Effector memory CD8-positive, alpha-beta T cell (primary cell): Measurements from ENCODE around the gene MYO7B.

Experiments
- ATAC-seq: fragments of 150-1000 bp; cut with Tn5 transposase; replicated peaks from 2 replicates; pipeline ENCODE4 v1.10.0; 2021; ENCODE audit warnings: mild to moderate bottlenecking, moderate library complexity
- DNase-seq, 3 experiments: peaks; one replicate each; pipeline ENCODE4 v3.0.0; 2021
- H3K27ac Mint-ChIP-seq, 2 donors: one replicate each; pipeline ENCODE4 v1.8.0; 2022; ENCODE audit warnings: mild to moderate bottlenecking in 2 of 2, mixed read lengths in 2 of 2, moderate library complexity in 2 of 2
- H3K27me3 Mint-ChIP-seq, 2 donors: one replicate each; pipeline ENCODE4 v1.8.0; 2022; ENCODE audit warnings: mixed read lengths in 2 of 2
- H3K36me3 Mint-ChIP-seq: one replicate; pipeline ENCODE4 v1.8.0; 2022; ENCODE audit warnings: mild to moderate bottlenecking, moderate library complexity, mixed read lengths; ENCODE audit not compliant: insufficient read depth
- H3K4me1 Mint-ChIP-seq, 2 donors: one replicate each; pipeline ENCODE4 v1.8.0; 2022; ENCODE audit warnings: low read depth in 2 of 2, mixed read lengths in 2 of 2
- H3K4me3 Mint-ChIP-seq, 2 donors: one replicate each; pipeline ENCODE4 v1.8.0; 2022; ENCODE audit warnings: mild to moderate bottlenecking in 2 of 2, mixed read lengths in 2 of 2, moderate library complexity in 2 of 2
- H3K9me3 Mint-ChIP-seq, 2 donors: one replicate each; pipeline ENCODE4 v1.8.0; 2022; ENCODE audit warnings: mixed read lengths in 2 of 2

MYO7B gene

GRCh38 chr2:127575941-127576432 lies 40.5 kb downstream of the MYO7B start:
- Mint-ChIP-seq H3K4me1 (no peaks in the 10 kb centered on the region), H3K9me3 (no peaks in the 10 kb centered on the region), H3K27ac (no peak overlapping the region), H3K4me3 (no peak overlapping the region), H3K27me3 (peaks cover 22 to 34% of the 10 kb centered on the region in 2 donors), H3K36me3 (peaks cover 2% of the 10 kb centered on the region)
- DNase-seq (no peak), ATAC-seq (no peak)

- Mint-ChIP-seq H3K36me3 (no peaks in the 10 kb centered on the region), H3K27me3 (peaks cover 22 to 40% of the 10 kb centered on the region in 2 donors), H3K9me3 (no peaks in the 10 kb centered on the region), H3K4me1 (no peaks in the 10 kb centered on the region), H3K4me3 (no peak overlapping the region), H3K27ac (no peak overlapping the region)
- ATAC-seq, result no peak
- no peak for DNase-seq
Observed at GRCh38 chr2:127576433-127577207, 41.1 kb downstream of the MYO7B start.

GRCh38 chr2:127577208-127577475 lies 41.7 kb downstream of the MYO7B start:
- H3K4me3 Mint-ChIP-seq, result no peak overlapping the region
- DNase-seq (no peak), ATAC-seq (no peak)
- peaks cover 22 to 40% of the 10 kb centered on the region in 2 donors for H3K27me3 Mint-ChIP-seq
- no peaks in the 10 kb centered on the region for H3K4me1 Mint-ChIP-seq
- no peaks in the 10 kb centered on the region for H3K9me3 Mint-ChIP-seq
- H3K36me3 Mint-ChIP-seq, result no peaks in the 10 kb centered on the region
- no peak overlapping the region for H3K27ac Mint-ChIP-seq

GRCh38 chr2:127577503-127577902 lies 42.0 kb downstream of the MYO7B start:
- Mint-ChIP-seq H3K27ac (no peak overlapping the region), H3K27me3 (peaks cover 22 to 41% of the 10 kb centered on the region in 2 donors)

GRCh38 chr2:127577973-127578372 lies 42.5 kb downstream of the MYO7B start:
- no peaks in the 10 kb centered on the region for H3K36me3 Mint-ChIP-seq
- no peak overlapping the region for H3K4me3 Mint-ChIP-seq
- no peak for ATAC-seq
- H3K9me3 Mint-ChIP-seq, result no peaks in the 10 kb centered on the region
- H3K27ac Mint-ChIP-seq, result no peak overlapping the region
- no peak for DNase-seq
- H3K27me3 Mint-ChIP-seq, result peaks cover 22 to 45% of the 10 kb centered on the region in 2 donors
- no peaks in the 10 kb centered on the region for H3K4me1 Mint-ChIP-seq

More at GRCh38 chr2:127577503-127577902, 42.0 kb downstream of the MYO7B start:
- Mint-ChIP-seq H3K4me1 (no peaks in the 10 kb centered on the region), H3K36me3 (no peaks in the 10 kb centered on the region), H3K9me3 (no peaks in the 10 kb centered on the region), H3K4me3 (no peak overlapping the region)
- ATAC-seq (no peak), DNase-seq (no peak)

- H3K27ac Mint-ChIP-seq, result no peak overlapping the region
- H3K36me3 Mint-ChIP-seq, result no peaks in the 10 kb centered on the region
- ATAC-seq (no peak), DNase-seq (no peak)
- no peaks in the 10 kb centered on the region for H3K9me3 Mint-ChIP-seq
- peaks cover 22 to 46% of the 10 kb centered on the region in 2 donors for H3K27me3 Mint-ChIP-seq
- no peak overlapping the region for H3K4me3 Mint-ChIP-seq
- H3K4me1 Mint-ChIP-seq, result no peaks in the 10 kb centered on the region
Observed at GRCh38 chr2:127578411-127578810, 42.9 kb downstream of the MYO7B start.

- peaks cover 19 to 47% of the 10 kb centered on the region in 2 donors for H3K27me3 Mint-ChIP-seq
- no peaks in the 10 kb centered on the region for H3K4me1 Mint-ChIP-seq
- H3K36me3 Mint-ChIP-seq, result no peaks in the 10 kb centered on the region
- ATAC-seq (no peak), DNase-seq (no peak)
- no peak overlapping the region for H3K27ac Mint-ChIP-seq
- no peaks in the 10 kb centered on the region for H3K9me3 Mint-ChIP-seq
- H3K4me3 Mint-ChIP-seq, result no peak overlapping the region
Observed at GRCh38 chr2:127579231-127579630, 43.7 kb downstream of the MYO7B start.

- no peaks in the 10 kb centered on the region for H3K4me1 Mint-ChIP-seq
Observed at GRCh38 chr2:127580167-127581049, 44.9 kb downstream of the MYO7B start.

GRCh38 chr2:127581050-127581345 lies 45.5 kb downstream of the MYO7B start:
- no peaks in the 10 kb centered on the region for H3K36me3 Mint-ChIP-seq
- H3K27me3 Mint-ChIP-seq, result peaks cover 23 to 62% of the 10 kb centered on the region in 2 donors
- H3K27ac Mint-ChIP-seq, result no peak overlapping the region
- ATAC-seq (no peak), DNase-seq (no peak)
- no peaks in the 10 kb centered on the region for H3K9me3 Mint-ChIP-seq
- H3K4me3 Mint-ChIP-seq, result no peak overlapping the region
- H3K4me1 Mint-ChIP-seq, result no peaks in the 10 kb centered on the region

More at GRCh38 chr2:127580167-127581049, 44.9 kb downstream of the MYO7B start:
- Mint-ChIP-seq H3K27me3 (peaks cover 19 to 59% of the 10 kb centered on the region in 2 donors), H3K4me3 (no peak overlapping the region), H3K36me3 (no peaks in the 10 kb centered on the region), H3K27ac (no peak overlapping the region), H3K9me3 (no peaks in the 10 kb centered on the region)
- ATAC-seq, result no peak
- no peak for DNase-seq

GRCh38 chr2:127581516-127582490 lies 46.3 kb downstream of the MYO7B start:
- no peak overlapping the region for H3K4me3 Mint-ChIP-seq
- no peaks in the 10 kb centered on the region for H3K36me3 Mint-ChIP-seq
- no peak for DNase-seq
- no peaks in the 10 kb centered on the region for H3K9me3 Mint-ChIP-seq
- no peak overlapping the region for H3K27ac Mint-ChIP-seq
- no peak for ATAC-seq
- peaks cover 24 to 70% of the 10 kb centered on the region in 2 donors for H3K27me3 Mint-ChIP-seq
- no peaks in the 10 kb centered on the region for H3K4me1 Mint-ChIP-seq

GRCh38 chr2:127582863-127583861 lies 47.7 kb downstream of the MYO7B start:
- Mint-ChIP-seq H3K27me3 (peaks cover 11 to 62% of the 10 kb centered on the region in 2 donors), H3K27ac (no peak overlapping the region), H3K4me1 (no peaks in the 10 kb centered on the region), H3K4me3 (no peak overlapping the region), H3K36me3 (no peaks in the 10 kb centered on the region), H3K9me3 (no peaks in the 10 kb centered on the region)
- ATAC-seq, result no peak
- no peak for DNase-seq

GRCh38 chr2:127584047-127584446 lies 48.6 kb downstream of the MYO7B start:
- ATAC-seq, result no peak
- no peak for DNase-seq
- Mint-ChIP-seq H3K36me3 (no peaks in the 10 kb centered on the region), H3K4me1 (no peaks in the 10 kb centered on the region), H3K9me3 (no peaks in the 10 kb centered on the region), H3K4me3 (no peak overlapping the region), H3K27ac (no peak overlapping the region), H3K27me3 (peaks cover 11 to 60% of the 10 kb centered on the region in 2 donors)
